ENCODE measurements around the gene GPD2.

GPD2 gene

GRCh38 chr2:156619021-156619539, 182.9 kb downstream of the GPD2 start:
- no peak for TF ChIP-seq CTCF (conservative IDR thresholded peaks at IDR 0.05; ENCODE audit: low read length)
- H3K4me3 ChIP-seq (ENCODE audit: low read length): no peak overlapping the region
- no peak for DNase-seq (ENCODE audit: low read depth)

GRCh38 chr2:156622491-156622890, 186.3 kb downstream of the GPD2 start:
- DNase-seq (ENCODE audit: low read depth): no peak
- no peak for TF ChIP-seq CTCF (conservative IDR thresholded peaks at IDR 0.05; ENCODE audit: low read length)
- no peak overlapping the region for H3K4me3 ChIP-seq (ENCODE audit: low read length)

- no peak for TF ChIP-seq CTCF (conservative IDR thresholded peaks at IDR 0.05; ENCODE audit: low read length)
Measured at GRCh38 chr2:156625360-156626170, 189.4 kb downstream of the GPD2 start.

GRCh38 chr2:156626931-156627330, 190.8 kb downstream of the GPD2 start:
- no peak overlapping the region for H3K4me3 ChIP-seq (ENCODE audit: low read length)
- DNase-seq (ENCODE audit: low read depth): no peak
- TF ChIP-seq CTCF (conservative IDR thresholded peaks at IDR 0.05; ENCODE audit: low read length): no peak

More at GRCh38 chr2:156625360-156626170, 189.4 kb downstream of the GPD2 start:
- no peak overlapping the region for H3K4me3 ChIP-seq (ENCODE audit: low read length)
- DNase-seq (ENCODE audit: low read depth): no peak

GRCh38 chr2:156630579-156631337, 194.6 kb downstream of the GPD2 start:
- H3K4me3 ChIP-seq (ENCODE audit: low read length): no peak overlapping the region
- no peak for TF ChIP-seq CTCF (conservative IDR thresholded peaks at IDR 0.05; ENCODE audit: low read length)
- no peak for DNase-seq (ENCODE audit: low read depth)

- DNase-seq (ENCODE audit: low read depth): no peak
- no peak overlapping the region for H3K4me3 ChIP-seq (ENCODE audit: low read length)
- no peak for TF ChIP-seq CTCF (conservative IDR thresholded peaks at IDR 0.05; ENCODE audit: low read length)
Measured at GRCh38 chr2:156635646-156636045, 199.5 kb downstream of the GPD2 start.

Data from AG10803 (cell line).